GM18507 (cell line): ENCODE results near the gene MMP24.

Experiments
- DNase-seq: peaks from one replicate; pipeline ENCODE4 v3.0.0; 2011; ENCODE audit warnings: low read depth; ENCODE audit not compliant: insufficient read length; ENCODE audit errors: extremely low spot score
- FAIRE-seq: peaks from 2 replicates; lab custom pipeline; 2011; peaks lifted over from hg19 to GRCh38; lab: Jason Lieb, UNC

MMP24 gene

GRCh38 chr20:35215066-35215956 lies 11.2 kb upstream of the MMP24 start:
- FAIRE-seq = no peak

GRCh38 chr20:35216541-35216940 lies 9.9 kb upstream of the MMP24 start:
- FAIRE-seq (no peak), DNase-seq (no peak)

More at GRCh38 chr20:35215066-35215956, 11.2 kb upstream of the MMP24 start:
- DNase-seq = no peak

- DNase-seq (no peak), FAIRE-seq (no peak)
Observed at GRCh38 chr20:35223941-35224340, 2.5 kb upstream of the MMP24 start.

- DNase-seq = no peak
- no peak for FAIRE-seq
Observed at GRCh38 chr20:35224536-35224935, 2.0 kb upstream of the MMP24 start.

GRCh38 chr20:35225319-35226125 lies 968 bp upstream of the MMP24 start:
- FAIRE-seq (no peak), DNase-seq (no peak)

- no peak for DNase-seq
- FAIRE-seq = no peak
Observed at GRCh38 chr20:35226884-35227681, 593 bp downstream of the MMP24 start.

GRCh38 chr20:35232575-35232974 lies 6.1 kb downstream of the MMP24 start:
- no peak for DNase-seq
- no peak for FAIRE-seq

- no peak for FAIRE-seq
Observed at GRCh38 chr20:35235881-35236280, 9.4 kb downstream of the MMP24 start.

GRCh38 chr20:35237486-35237885 lies 11.0 kb downstream of the MMP24 start:
- FAIRE-seq (no peak), DNase-seq (no peak)

More at GRCh38 chr20:35235881-35236280, 9.4 kb downstream of the MMP24 start:
- no peak for DNase-seq

- DNase-seq (no peak), FAIRE-seq (no peak)
Observed at GRCh38 chr20:35238170-35238569, 11.7 kb downstream of the MMP24 start.

- no peak for FAIRE-seq
- no peak for DNase-seq
Observed at GRCh38 chr20:35238735-35239134, 12.2 kb downstream of the MMP24 start.

GRCh38 chr20:35240083-35240810 lies 13.8 kb downstream of the MMP24 start:
- no peak for FAIRE-seq
- no peak for DNase-seq

- no peak for FAIRE-seq
- DNase-seq = no peak
Observed at GRCh38 chr20:35240811-35241293, 14.4 kb downstream of the MMP24 start.

- no peak for DNase-seq
- no peak for FAIRE-seq
Observed at GRCh38 chr20:35243317-35243716, 16.8 kb downstream of the MMP24 start.

GRCh38 chr20:35243986-35244385 lies 17.5 kb downstream of the MMP24 start:
- DNase-seq = no peak
- FAIRE-seq = no peak

- DNase-seq (no peak), FAIRE-seq (no peak)
Observed at GRCh38 chr20:35246723-35247122, 20.2 kb downstream of the MMP24 start.

GRCh38 chr20:35248641-35249475 lies 22.4 kb downstream of the MMP24 start:
- FAIRE-seq (no peak), DNase-seq (no peak)

- FAIRE-seq (no peak), DNase-seq (no peak)
Observed at GRCh38 chr20:35251613-35251940, 25.1 kb downstream of the MMP24 start.
